Measurements from ENCODE around the gene MAFG.

The MAFG gene

GRCh38 chr17:81868674-81869220 lies 58.8 kb downstream of the MAFG start:
- no peak for DNase-seq (ENCODE audit: low spot score)
